ENCODE data around the gene CFL2.
"Not testable (repeated sequence)": the region's sequence is repeated elsewhere in the genome, so short reads cannot be mapped to it uniquely, and the experiment has no call there.

The CFL2 gene

GRCh38 chr14:34714320-34715126 lies at the start of gene CFL2:
TSS of gene CFL2 (minus strand) at chr14:34714593. CDS start at chr14:34714540, 53 bp downstream.
- DNase-seq = peak; percentile 82

DNA sequence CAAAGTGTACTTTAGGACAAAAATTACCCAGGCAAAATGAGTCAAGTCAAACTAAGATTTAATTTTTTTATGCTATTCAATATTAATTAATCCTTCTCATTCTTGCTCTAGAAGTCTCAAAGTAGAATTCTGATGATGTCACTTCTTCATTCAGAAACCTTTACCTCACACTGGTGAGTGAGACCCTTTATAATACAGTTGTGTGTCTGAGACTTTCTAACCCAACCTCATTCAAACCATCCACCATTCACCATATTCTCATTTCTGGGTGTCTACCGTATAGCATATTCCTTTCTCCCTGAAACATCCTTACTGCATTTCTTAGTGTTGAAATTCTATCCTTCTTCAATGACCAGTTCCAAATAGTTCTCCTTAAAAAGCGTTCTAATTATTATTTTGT lies 40.8 kb upstream of the CFL2 start:
- no peak for DNase-seq

DNA sequence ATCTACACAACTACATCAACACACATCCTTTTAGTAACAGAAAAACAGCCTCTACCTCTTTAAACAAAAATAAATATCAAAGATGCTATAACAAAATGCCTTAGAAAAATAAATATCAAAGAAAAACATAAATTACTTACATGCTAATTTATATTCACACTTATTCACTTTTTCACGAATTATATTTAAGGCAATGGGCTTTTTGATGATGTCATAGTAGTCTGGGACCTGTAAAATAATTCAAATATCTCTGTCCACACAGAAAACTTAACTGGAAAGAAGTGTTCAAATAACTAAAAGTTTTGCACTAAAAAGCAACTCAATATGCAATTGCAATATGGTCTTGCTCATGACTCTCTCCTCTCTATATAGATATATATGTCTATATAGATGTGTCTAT lies 40.3 kb upstream of the CFL2 start:
- no peak for DNase-seq

DNA sequence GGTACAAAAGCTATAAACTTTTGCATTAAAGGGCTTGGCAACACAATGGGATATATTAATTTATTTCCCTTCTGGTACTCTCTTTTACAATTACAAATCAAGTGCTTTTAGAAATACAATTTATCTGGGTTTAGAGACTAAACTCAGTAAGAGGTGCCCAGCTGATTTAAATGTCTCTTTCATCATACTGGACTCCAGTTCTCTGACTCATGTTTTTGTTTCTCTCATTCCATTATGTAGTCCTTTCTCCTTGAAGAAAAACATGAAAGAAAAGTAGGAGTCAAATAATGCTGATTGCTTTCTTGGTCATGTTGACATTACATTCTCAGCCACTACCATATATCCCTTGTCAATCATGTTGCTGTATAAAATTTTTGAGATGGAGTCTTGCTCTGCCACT lies 36.3 kb upstream of the CFL2 start:
- no peak for DNase-seq

DNA sequence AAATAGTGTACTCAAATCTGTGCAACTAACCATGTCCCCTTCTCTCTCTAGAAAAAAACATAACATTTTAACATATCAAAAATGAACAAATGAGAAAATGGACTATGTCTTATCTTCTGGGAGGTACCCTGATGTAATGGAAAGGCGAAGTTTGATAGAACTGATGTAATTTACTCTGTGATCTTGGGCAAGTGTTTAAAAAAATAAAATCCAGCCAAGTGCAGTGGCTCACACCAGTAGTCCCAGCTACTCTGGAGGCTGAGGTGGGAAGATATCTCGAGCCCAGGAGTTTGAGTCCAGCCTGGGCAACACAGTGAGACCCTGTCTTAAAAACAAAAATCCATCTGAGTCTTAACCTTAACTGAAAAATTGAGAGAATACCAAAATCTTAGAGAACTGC lies 35.8 kb upstream of the CFL2 start:
- no peak for DNase-seq

GRCh38 chr14:34749408-34749807 lies 35.0 kb upstream of the CFL2 start:
- no peak for DNase-seq

GRCh38 chr14:34742270-34743115 lies 28.1 kb upstream of the CFL2 start:
- DNase-seq = no peak

- DNase-seq = no peak
Measured at GRCh38 chr14:34741840-34742239, 27.4 kb upstream of the CFL2 start.

- DNase-seq = not testable (repeated sequence)
Measured at GRCh38 chr14:34740139-34740538, 25.7 kb upstream of the CFL2 start.

GRCh38 chr14:34737079-34737478 lies 22.7 kb upstream of the CFL2 start:
- not testable (repeated sequence) for DNase-seq

DNA sequence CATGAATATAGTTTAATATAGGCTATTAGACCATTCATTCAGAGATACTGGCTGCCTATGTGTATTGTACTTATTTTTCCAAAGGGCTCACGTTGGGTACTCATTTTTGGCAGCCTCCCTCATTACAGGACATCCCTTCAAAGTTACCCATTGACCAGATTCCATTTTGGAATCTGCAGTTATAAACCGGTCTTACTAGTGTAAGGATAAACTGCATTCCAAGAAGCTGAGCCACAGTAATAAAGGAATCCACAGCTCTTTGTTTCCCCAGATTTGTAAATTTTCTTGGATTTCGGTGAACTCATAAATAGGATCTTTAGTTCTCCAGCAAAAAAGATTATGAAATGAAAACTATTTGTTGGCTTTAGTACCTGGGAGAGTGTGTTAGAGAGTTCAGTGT lies 18.9 kb upstream of the CFL2 start:
- DNase-seq = no peak

- no peak for DNase-seq
Measured at GRCh38 chr14:34732802-34733201, 18.4 kb upstream of the CFL2 start.

DNA sequence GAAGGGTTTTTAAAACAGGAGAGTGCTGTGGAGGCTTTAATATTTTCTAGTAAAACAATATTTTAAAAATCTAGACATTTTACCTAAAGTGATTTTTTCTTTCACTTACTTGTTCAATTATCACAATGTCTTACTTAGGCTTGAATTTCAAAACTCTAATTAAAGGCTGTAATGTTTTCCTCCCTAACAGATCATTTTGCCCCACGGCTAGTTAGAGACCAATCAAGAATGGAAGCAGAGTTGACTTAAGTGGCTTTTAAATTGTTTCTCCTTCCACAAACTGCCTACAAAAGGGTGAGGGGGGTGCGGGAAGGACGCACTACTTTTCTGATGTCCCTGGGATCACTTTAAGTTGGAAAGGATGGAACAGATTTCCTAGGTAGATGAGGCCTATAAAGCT lies 9.5 kb upstream of the CFL2 start:
- no peak for DNase-seq

DNA sequence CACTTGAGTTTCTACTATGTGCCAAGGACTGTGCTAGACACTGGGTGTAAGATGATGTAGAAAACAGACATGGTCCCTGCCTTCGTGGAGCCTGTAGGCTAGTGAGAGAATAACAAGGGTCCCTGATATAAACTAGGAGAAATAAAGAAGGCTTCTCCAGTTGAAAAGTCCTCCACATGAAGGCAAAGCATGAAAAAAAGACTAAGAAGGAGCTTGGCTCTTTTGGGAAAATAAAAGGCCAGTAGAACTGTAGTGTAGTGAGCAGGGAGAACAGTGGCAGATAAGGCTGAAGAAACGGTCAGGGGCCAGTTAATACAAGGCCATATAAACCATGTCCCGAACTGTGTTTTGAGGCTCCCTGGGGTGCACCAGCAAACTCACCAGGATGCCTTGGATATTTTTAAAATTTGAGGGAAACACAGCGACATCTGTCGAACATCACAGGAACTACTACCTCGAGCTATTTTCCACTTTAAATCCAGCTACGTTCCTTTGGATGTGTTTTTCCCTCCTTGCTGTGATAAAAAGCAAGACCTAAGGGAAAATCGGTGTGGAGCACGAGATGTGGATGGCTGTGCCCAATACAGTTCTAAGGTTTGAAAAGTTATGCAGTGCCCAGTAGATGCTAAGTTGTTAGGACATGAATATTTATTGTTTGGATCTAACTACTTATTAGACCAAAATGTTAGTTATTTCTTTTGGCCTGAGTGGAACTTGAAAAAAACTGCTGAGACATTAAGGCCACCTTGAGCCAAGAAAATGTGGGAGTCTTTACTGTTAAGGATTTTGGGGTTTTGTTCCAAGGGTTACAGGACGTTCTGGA lies 8.5 kb upstream of the CFL2 start:
- DNase-seq = peak; percentile 45

DNA sequence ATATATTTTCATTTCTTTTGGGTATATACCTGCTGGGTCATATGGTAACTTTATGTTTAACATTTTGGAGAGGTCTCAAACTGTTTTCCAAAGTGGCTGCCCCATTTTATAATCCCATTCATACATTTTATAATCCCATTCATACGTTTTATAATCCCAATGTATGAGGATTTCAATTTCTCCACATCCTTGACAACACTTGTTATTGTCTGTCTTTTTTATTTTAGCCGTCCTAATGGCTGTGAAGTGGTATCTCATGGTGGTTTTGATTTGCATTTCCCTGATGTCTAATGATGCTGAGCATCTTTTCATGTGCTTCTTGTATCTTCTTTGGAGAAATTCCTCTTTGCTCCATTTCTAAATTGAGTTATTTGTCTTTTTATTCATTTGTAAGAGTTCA lies 6.7 kb upstream of the CFL2 start:
- no peak for DNase-seq

DNA sequence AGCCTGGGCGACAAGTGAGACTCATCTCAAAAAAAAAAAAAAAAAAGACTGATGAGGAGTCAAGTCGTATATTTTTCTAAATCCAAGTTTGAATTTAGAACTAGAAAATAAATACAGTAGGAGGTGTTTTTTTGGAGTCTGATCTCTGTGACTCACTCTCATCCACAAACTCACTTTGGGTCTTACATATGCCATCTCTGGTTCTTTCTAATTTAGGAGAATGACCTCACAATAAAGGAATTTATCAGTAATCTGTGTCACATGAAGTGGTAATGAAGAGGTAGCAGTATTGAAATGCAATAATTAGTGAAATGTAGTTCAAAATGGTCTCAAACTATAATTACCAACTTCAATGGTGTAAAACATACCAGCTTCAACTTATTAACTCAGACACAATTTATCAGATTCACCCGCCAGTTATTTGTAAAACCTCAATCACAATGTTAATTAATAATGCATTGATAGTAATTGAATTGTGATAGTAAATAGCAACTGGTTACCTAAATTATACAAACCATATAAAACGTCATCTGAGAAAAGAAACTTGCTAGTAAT lies 4.4 kb upstream of the CFL2 start:
- no peak for DNase-seq

DNA sequence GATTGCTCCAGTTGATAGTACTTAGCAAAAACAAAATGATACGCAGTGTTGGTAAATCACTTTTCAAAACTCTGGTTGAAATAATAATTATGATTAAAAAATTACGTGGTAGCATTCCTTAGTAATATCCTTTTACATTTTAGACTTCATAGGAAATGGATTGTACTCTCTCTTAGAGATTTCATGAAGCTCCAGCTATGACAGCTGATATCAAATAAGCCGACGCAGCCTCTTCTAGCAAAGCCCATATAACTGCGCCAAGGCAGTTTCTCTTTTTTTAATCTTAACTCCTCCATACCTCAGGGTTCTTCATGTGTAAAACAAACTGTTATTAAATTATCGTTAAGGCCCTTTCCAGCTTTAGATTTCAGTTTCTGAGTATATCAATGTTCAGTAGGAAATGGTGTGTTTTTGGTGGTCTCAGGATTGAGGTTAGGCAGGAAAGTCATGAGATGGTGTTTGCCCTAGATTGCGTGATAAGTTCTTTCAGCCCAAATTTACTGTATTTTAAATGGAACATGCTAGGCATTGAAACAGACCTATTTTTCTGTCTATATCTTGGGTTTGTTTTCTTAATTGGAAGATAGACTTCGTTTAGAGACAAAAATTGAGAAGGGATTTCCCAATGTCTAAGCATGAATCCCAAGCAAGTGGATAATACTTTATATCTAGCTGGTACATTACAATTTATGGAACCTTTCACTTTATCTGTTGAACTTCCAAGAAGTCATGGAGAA lies 902 bp upstream of the CFL2 start:
- no peak for DNase-seq

DNA sequence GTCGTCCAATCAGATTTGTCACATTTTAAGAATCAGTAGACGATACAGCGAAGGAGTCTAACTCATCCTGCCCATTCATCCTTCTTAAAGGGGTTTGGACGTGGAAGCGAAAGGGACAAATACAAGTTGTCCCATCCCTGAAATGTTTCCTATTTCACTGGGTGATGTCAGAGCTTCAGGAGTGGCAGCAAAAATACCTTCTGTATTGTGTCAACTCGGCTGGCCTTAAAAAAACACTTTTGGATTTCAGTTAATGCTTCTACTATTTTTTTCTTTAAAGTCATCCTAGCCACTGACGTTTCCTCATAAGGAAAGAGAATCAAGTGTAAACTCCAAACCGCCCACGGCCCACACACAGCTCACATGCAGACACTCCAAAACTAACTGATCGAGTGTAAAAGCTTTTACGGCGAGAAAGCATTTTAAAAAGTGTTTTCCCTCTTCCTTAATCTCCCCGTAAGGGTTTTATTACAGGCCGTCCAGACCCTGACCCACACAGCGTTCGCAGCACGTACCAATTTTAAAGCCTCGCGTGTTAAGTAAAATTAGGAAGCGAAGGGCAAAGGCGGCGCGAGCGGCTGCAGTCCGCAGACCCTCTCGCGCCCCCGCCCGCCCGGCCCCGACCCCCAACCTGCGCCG lies 593 bp downstream of the CFL2 start:
- peak; percentile 62 for DNase-seq

DNA sequence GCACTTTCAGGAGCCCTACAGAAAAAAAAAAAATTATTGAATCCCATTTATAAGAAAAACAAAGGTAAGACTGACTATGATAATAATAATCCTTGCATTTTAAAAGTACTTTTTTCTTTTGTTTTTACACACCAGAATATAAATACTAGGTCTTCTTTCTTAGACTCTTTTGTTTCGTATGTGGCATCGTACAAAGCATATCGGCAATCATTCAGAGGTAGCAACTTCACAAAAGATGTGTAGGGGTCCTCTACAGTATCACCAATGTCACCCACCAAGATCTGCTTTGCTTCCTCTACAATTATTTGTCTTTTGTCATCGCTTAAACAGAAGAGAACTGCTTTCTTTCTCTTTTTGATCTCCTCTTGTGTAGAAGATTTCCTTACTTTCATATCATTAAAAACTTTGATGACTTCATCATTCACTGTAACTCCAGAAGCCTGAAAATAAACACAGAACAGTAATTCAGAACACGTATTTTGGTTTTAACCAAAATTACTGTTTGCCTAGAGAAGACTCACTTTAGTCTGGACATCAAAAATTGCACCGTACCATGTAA lies 1.2 kb downstream of the CFL2 start:
- no peak for DNase-seq

- DNase-seq = no peak
Measured at GRCh38 chr14:34711796-34712712, 2.3 kb downstream of the CFL2 start.

Data from stimulated activated CD4-positive, alpha-beta T cell treated with anti-CD3 and anti-CD28 coated beads, Interleukin-15, amount 100 ng/mL, for 24 hours (primary cell).